Measurements from ENCODE around the gene MROH8. TPM values are rescaled to one million over a fixed set of nuclear protein-coding genes. Genes with fewer than 3 reads are reported as not detected.
A peak's percentile ranks its signal among the peaks of the same experiment; 100 is the strongest.

The MROH8 gene
- total and polyA plus RNA-seq, 4 donors = 4.8 to 11.1 (median 8.2) TPM

- Histone ChIP-seq H3K4me3 (ENCODE audit: low read depth, low read length) (no peak overlapping the region), H3K4me1 (ENCODE audit: control insufficient read depth, insufficient read depth, low read length) (no peaks in the 10 kb centered on the region), H3K27me3 (ENCODE audit: control insufficient read depth, insufficient read depth, low read length) (no peaks in the 10 kb centered on the region), H3K9me3 (ENCODE audit: control insufficient read depth, insufficient read depth, low read length) (no peaks in the 10 kb centered on the region), H3K27ac (ENCODE audit: low read depth, low read length) (no peak overlapping the region), H3K36me3 (ENCODE audit: control insufficient read depth, insufficient read depth, low read length) (no peaks in the 10 kb centered on the region)
- WGBS (ENCODE audit: insufficient coverage) = no CpG with 5 or more reads among the region's 2 CpGs
- no peak for DNase-seq (ENCODE audit: low read depth in 4 of 6, low spot score in 6 of 6)
Measured at GRCh38 chr20:37111926-37112455, 67.4 kb downstream of the MROH8 start.

- Histone ChIP-seq H3K4me3 (ENCODE audit: low read depth, low read length) (no peak overlapping the region), H3K9me3 (ENCODE audit: control insufficient read depth, insufficient read depth, low read length) (no peaks in the 10 kb centered on the region), H3K4me1 (ENCODE audit: control insufficient read depth, insufficient read depth, low read length) (no peaks in the 10 kb centered on the region), H3K36me3 (ENCODE audit: control insufficient read depth, insufficient read depth, low read length) (no peaks in the 10 kb centered on the region), H3K27me3 (ENCODE audit: control insufficient read depth, insufficient read depth, low read length) (no peaks in the 10 kb centered on the region), H3K27ac (ENCODE audit: low read depth, low read length) (no peak overlapping the region)
- DNase-seq (ENCODE audit: low read depth in 4 of 6, low spot score in 6 of 6) = no peak
- 97% methylated on average over 4 of the region's 4 CpGs for WGBS (ENCODE audit: insufficient coverage)
Measured at GRCh38 chr20:37108676-37109075, 70.7 kb downstream of the MROH8 start.

GRCh38 chr20:37102571-37102970 is 76.8 kb downstream of the MROH8 start:
- no peaks in the 10 kb centered on the region for H3K4me1 ChIP-seq (ENCODE audit: control insufficient read depth, insufficient read depth, low read length)
- no peak for DNase-seq (ENCODE audit: low read depth in 4 of 6, low spot score in 6 of 6)
- no peak overlapping the region for H3K27ac ChIP-seq (ENCODE audit: low read depth, low read length)
- no peaks in the 10 kb centered on the region for H3K36me3 ChIP-seq (ENCODE audit: control insufficient read depth, insufficient read depth, low read length)
- whole genome bisulfite sequencing (ENCODE audit: insufficient coverage) = 85% methylated on average over 3 of the region's 6 CpGs
- no peaks in the 10 kb centered on the region for H3K27me3 ChIP-seq (ENCODE audit: control insufficient read depth, insufficient read depth, low read length)
- H3K9me3 ChIP-seq (ENCODE audit: control insufficient read depth, insufficient read depth, low read length) = no peaks in the 10 kb centered on the region
- no peak overlapping the region for H3K4me3 ChIP-seq (ENCODE audit: low read depth, low read length)

- Histone ChIP-seq H3K27ac (ENCODE audit: low read depth, low read length) (no peak overlapping the region), H3K4me3 (ENCODE audit: low read depth, low read length) (peak overlapping the region; percentile 66), H3K27me3 (ENCODE audit: control insufficient read depth, insufficient read depth, low read length) (no peaks in the 10 kb centered on the region), H3K9me3 (ENCODE audit: control insufficient read depth, insufficient read depth, low read length) (no peaks in the 10 kb centered on the region), H3K36me3 (ENCODE audit: control insufficient read depth, insufficient read depth, low read length) (peaks cover 4% of the 10 kb centered on the region), H3K4me1 (ENCODE audit: control insufficient read depth, insufficient read depth, low read length) (peaks cover 16% of the 10 kb centered on the region)
- WGBS (ENCODE audit: insufficient coverage) = 43% methylated on average over 6 of the region's 11 CpGs
- DNase-seq (ENCODE audit: low read depth in 4 of 6, low spot score in 6 of 6) = no peak
Measured at GRCh38 chr20:37096415-37097041, 82.8 kb downstream of the MROH8 start.

GRCh38 chr20:37095599-37096414 is 83.5 kb downstream of the MROH8 start, which contains the start of gene RBL1:
Gene RBL1 (minus strand): TSS chr20:37095997. CDS start chr20:37095928, 69 bp downstream.
- Histone ChIP-seq H3K27ac (ENCODE audit: low read depth, low read length) (peak within 1 kb of the TSS; percentile 41), H3K36me3 (ENCODE audit: control insufficient read depth, insufficient read depth, low read length) (peaks cover 9% of the 10 kb centered on the region), H3K4me1 (ENCODE audit: control insufficient read depth, insufficient read depth, low read length) (peaks cover 16% of the 10 kb centered on the region), H3K9me3 (ENCODE audit: control insufficient read depth, insufficient read depth, low read length) (no peaks in the 10 kb centered on the region), H3K27me3 (ENCODE audit: control insufficient read depth, insufficient read depth, low read length) (no peaks in the 10 kb centered on the region), H3K4me3 (ENCODE audit: low read depth, low read length) (peak within 1 kb of the TSS; percentile 66)
- DNase-seq (ENCODE audit: low read depth in 4 of 6, low spot score in 6 of 6) = peak; percentile 73 to 97 (median 88)
- 1% methylated on average over 55 of the region's 58 CpGs for WGBS (ENCODE audit: insufficient coverage)

- H3K27me3 ChIP-seq (ENCODE audit: control insufficient read depth, insufficient read depth, low read length) = no peaks in the 10 kb centered on the region
- 3% methylated on average over 14 of the region's 19 CpGs for WGBS (ENCODE audit: insufficient coverage)
- peaks cover 9% of the 10 kb centered on the region for H3K36me3 ChIP-seq (ENCODE audit: control insufficient read depth, insufficient read depth, low read length)
- DNase-seq (ENCODE audit: low read depth in 4 of 6, low spot score in 6 of 6) = peak in 2 of 6 donors; percentile 0 to 21
- H3K4me3 ChIP-seq (ENCODE audit: low read depth, low read length) = peak overlapping the region; percentile 66
- H3K9me3 ChIP-seq (ENCODE audit: control insufficient read depth, insufficient read depth, low read length) = no peaks in the 10 kb centered on the region
- H3K4me1 ChIP-seq (ENCODE audit: control insufficient read depth, insufficient read depth, low read length) = peaks cover 16% of the 10 kb centered on the region
- H3K27ac ChIP-seq (ENCODE audit: low read depth, low read length) = no peak overlapping the region
Measured at GRCh38 chr20:37095108-37095598, 84.2 kb downstream of the MROH8 start.

- Histone ChIP-seq H3K9me3 (ENCODE audit: control insufficient read depth, insufficient read depth, low read length) (no peaks in the 10 kb centered on the region), H3K4me1 (ENCODE audit: control insufficient read depth, insufficient read depth, low read length) (peaks cover 12% of the 10 kb centered on the region), H3K36me3 (ENCODE audit: control insufficient read depth, insufficient read depth, low read length) (peaks cover 13% of the 10 kb centered on the region), H3K27me3 (ENCODE audit: control insufficient read depth, insufficient read depth, low read length) (no peaks in the 10 kb centered on the region), H3K4me3 (ENCODE audit: low read depth, low read length) (no peak overlapping the region), H3K27ac (ENCODE audit: low read depth, low read length) (no peak overlapping the region)
- WGBS (ENCODE audit: insufficient coverage) = no CpG with 5 or more reads among the region's 2 CpGs
- no peak for DNase-seq (ENCODE audit: low read depth in 4 of 6, low spot score in 6 of 6)
Measured at GRCh38 chr20:37090407-37090806, 88.9 kb downstream of the MROH8 start.

GRCh38 chr20:37081717-37082289 is 97.5 kb downstream of the MROH8 start:
- no peak overlapping the region for H3K4me3 ChIP-seq (ENCODE audit: low read depth, low read length)
- no peaks in the 10 kb centered on the region for H3K27me3 ChIP-seq (ENCODE audit: control insufficient read depth, insufficient read depth, low read length)
- 96% methylated on average over 4 of the region's 5 CpGs for WGBS (ENCODE audit: insufficient coverage)
- no peaks in the 10 kb centered on the region for H3K9me3 ChIP-seq (ENCODE audit: control insufficient read depth, insufficient read depth, low read length)
- H3K27ac ChIP-seq (ENCODE audit: low read depth, low read length) = no peak overlapping the region
- no peak for DNase-seq (ENCODE audit: low read depth in 4 of 6, low spot score in 6 of 6)
- no peaks in the 10 kb centered on the region for H3K4me1 ChIP-seq (ENCODE audit: control insufficient read depth, insufficient read depth, low read length)
- H3K36me3 ChIP-seq (ENCODE audit: control insufficient read depth, insufficient read depth, low read length) = peaks cover 25% of the 10 kb centered on the region

GRCh38 chr20:37077009-37077408 is 102.3 kb downstream of the MROH8 start:
- no peak overlapping the region for H3K27ac ChIP-seq (ENCODE audit: low read depth, low read length)
- H3K9me3 ChIP-seq (ENCODE audit: control insufficient read depth, insufficient read depth, low read length) = no peaks in the 10 kb centered on the region
- H3K4me3 ChIP-seq (ENCODE audit: low read depth, low read length) = no peak overlapping the region
- WGBS (ENCODE audit: insufficient coverage) = 100% methylated on average over 4 of the region's 8 CpGs
- no peak for DNase-seq (ENCODE audit: low read depth in 4 of 6, low spot score in 6 of 6)
- H3K36me3 ChIP-seq (ENCODE audit: control insufficient read depth, insufficient read depth, low read length) = peaks cover 6% of the 10 kb centered on the region
- no peaks in the 10 kb centered on the region for H3K4me1 ChIP-seq (ENCODE audit: control insufficient read depth, insufficient read depth, low read length)
- H3K27me3 ChIP-seq (ENCODE audit: control insufficient read depth, insufficient read depth, low read length) = no peaks in the 10 kb centered on the region

Data from spinal cord (tissue), 10 donors.